Naive thymus-derived CD4-positive, alpha-beta T cell (primary cell): ENCODE data around the gene ANKLE1. TPM values are rescaled to one million over a fixed set of nuclear protein-coding genes. Genes with fewer than 3 reads are reported as not detected.
A peak's percentile ranks its signal among the peaks of the same experiment; 100 is the strongest.

Experiments
- ATAC-seq: fragments of 150-1000 bp; cut with Tn5 transposase; 2 replicates; pipeline ENCODE4 v1.10.0; 2021; ENCODE audit warnings: mild to moderate bottlenecking, moderate library complexity
- CTCF ChIA-PET: fragments of 350-600 bp; sonication (Branson Sonifier 250); formaldehyde crosslinking; loops from one replicate; lab custom pipeline; 2021; ENCODE audit warnings: antibody characterized with exemption; lab: Charles Lee
- POLR2A ChIA-PET: fragments of 350-600 bp; sonication (Branson Sonifier 250); formaldehyde crosslinking; loops from one replicate; lab custom pipeline; 2021; ENCODE audit warnings: antibody characterized with exemption, inconsistent platforms; lab: Charles Lee
- DNase-seq, 9 donors: peaks; one replicate each; pipeline versions ENCODE4 v3.0.0 to v3.0.0-alpha.2; 2020 to 2022; ENCODE audit warnings: mixed read lengths in 1 of 9
- H3K27ac ChIP-seq: one replicate; pipeline ENCODE4 v1.7.0; 2013; ENCODE audit warnings: mild to moderate bottlenecking, low read depth, low read length, moderate library complexity
- H3K27me3 ChIP-seq, 2 donors: one replicate each; pipeline ENCODE4 v1.7.0; 2013; ENCODE audit warnings: low read length in 2 of 2, mild to moderate bottlenecking in 2 of 2, moderate library complexity in 2 of 2; ENCODE audit not compliant: control insufficient read depth in 2 of 2, insufficient read depth in 2 of 2
- H3K36me3 ChIP-seq, 3 experiments: 1 replicate in 2 of 3; 2 replicates in 1 of 3; pipeline ENCODE4 v1.7.0; 2013; ENCODE audit warnings: low read length in 3 of 3, mild to moderate bottlenecking in 3 of 3, moderate library complexity in 1 of 3; ENCODE audit not compliant: insufficient read depth in 3 of 3, control insufficient read depth in 2 of 3
- H3K4me1 ChIP-seq, 2 donors: one replicate each; pipeline ENCODE4 v1.7.0; 2013; ENCODE audit warnings: low read length in 2 of 2, mild to moderate bottlenecking in 2 of 2, moderate library complexity in 1 of 2; ENCODE audit not compliant: control insufficient read depth in 2 of 2, insufficient read depth in 2 of 2
- H3K4me3 ChIP-seq: 2 replicates; pipeline ENCODE4 v1.7.0; 2013; ENCODE audit warnings: mild to moderate bottlenecking, low read length
- H3K9me3 ChIP-seq, 3 experiments: 1 replicate in 2 of 3; 2 replicates in 1 of 3; pipeline ENCODE4 v1.7.0; 2013; ENCODE audit warnings: low read length in 3 of 3; ENCODE audit not compliant: control insufficient read depth in 2 of 3
- H3K27ac Mint-ChIP-seq, 9 donors: one replicate each; pipeline ENCODE4 v1.8.0; 2020 to 2022; ENCODE audit warnings: mixed read lengths in 9 of 9, mild to moderate bottlenecking in 8 of 9, moderate library complexity in 5 of 9, inconsistent platforms in 2 of 9
- H3K27me3 Mint-ChIP-seq, 5 donors: one replicate each; pipeline ENCODE4 v1.8.0; 2021 to 2022; ENCODE audit warnings: mixed read lengths in 5 of 5, mild to moderate bottlenecking in 1 of 5
- H3K36me3 Mint-ChIP-seq, 5 donors: one replicate each; pipeline ENCODE4 v1.8.0; 2020 to 2022; ENCODE audit warnings: mixed read lengths in 5 of 5, mild to moderate bottlenecking in 3 of 5, inconsistent platforms in 1 of 5
- H3K4me1 Mint-ChIP-seq, 7 donors: one replicate each; pipeline ENCODE4 v1.8.0; 2020 to 2022; ENCODE audit warnings: mixed read lengths in 7 of 7, mild to moderate bottlenecking in 3 of 7, inconsistent platforms in 1 of 7
- H3K4me3 Mint-ChIP-seq, 10 donors: one replicate each; pipeline ENCODE4 v1.8.0; 2020 to 2022; ENCODE audit warnings: mild to moderate bottlenecking in 10 of 10, mixed read lengths in 10 of 10, moderate library complexity in 6 of 10, inconsistent platforms in 2 of 10
- H3K9me3 Mint-ChIP-seq, 11 donors: one replicate each; pipeline ENCODE4 v1.8.0; 2020 to 2022; ENCODE audit warnings: mixed read lengths in 11 of 11, mild to moderate bottlenecking in 4 of 11, inconsistent platforms in 1 of 11, moderate library complexity in 1 of 11
- intact Hi-C, 2 donors: fragments of 100-400 bp; cut with micrococcal nuclease; formaldehyde crosslinking; loops; one replicate each; pipeline ENCODE4 v1.15.1; 2023
- polyA plus RNA-seq, 2 donors: library from polyadenylated mRNA; unstranded; fragments of 300-500 nt; fragmentation: Illumina TruSeq; gene quantifications; one replicate each; pipeline ENCODE4 v1.2.3, GENCODE V29; 2021
- total RNA-seq, 6 experiments: library from RNA in 5 of 6; stranded (reverse) in 5 of 6; gene quantifications; 1 replicate in 5 of 6; 2 replicates in 1 of 6; pipeline ENCODE4 v1.2.3 and lab custom pipeline; 2021 to 2026

ANKLE1 gene
- total and polyA plus RNA-seq, 7 experiments from 2014 or later, result 0.29 to 5.5 (median 3.2) TPM; not detected in 1

DNA sequence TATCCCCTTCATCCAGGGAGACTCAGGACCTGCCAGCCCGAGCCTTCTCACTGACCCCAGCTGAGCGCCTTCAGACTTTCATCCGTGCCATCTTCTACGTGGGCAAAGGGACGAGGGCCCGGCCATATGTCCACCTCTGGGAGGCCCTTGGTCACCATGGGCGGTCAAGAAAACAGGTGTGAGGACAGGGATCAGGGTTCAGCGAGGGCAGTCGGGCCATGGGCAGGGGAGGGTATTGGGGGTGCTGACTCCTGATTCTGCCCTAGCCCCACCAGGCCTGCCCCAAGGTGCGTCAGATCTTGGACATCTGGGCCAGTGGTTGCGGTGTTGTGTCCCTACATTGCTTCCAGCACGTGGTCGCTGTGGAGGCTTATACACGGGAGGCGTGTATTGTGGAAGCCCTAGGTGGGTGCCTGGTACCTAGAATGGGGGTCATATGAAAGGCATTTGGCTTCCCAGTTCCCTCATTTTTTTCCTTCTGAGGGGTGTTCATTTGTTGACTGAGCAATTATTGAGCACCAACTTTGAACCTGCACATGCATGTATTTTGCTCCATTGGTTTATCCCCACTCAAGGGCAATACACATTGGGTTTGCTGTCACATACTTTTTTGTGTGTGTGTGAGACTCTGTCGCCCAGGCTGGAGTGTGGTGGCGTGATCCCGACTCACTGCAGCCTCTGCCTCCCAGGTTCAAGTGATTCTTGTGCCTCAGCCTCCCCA lies 3.9 kb downstream of the ANKLE1 start:
- H3K27ac Mint-ChIP-seq, result no peak overlapping the region
- ATAC-seq (no peak), DNase-seq (no peak)
- no peak overlapping the region for H3K4me3 ChIP-seq
- CTCF ChIA-PET, result interaction anchor here (1.0 kb wide), 1 partner anchor 106 kb away, joined by 3 read pairs; no protein-coding TSS in a partner anchor
- no peaks in the 10 kb centered on the region for H3K9me3 ChIP-seq
- POLR2A ChIA-PET, result no interaction called here
- H3K27me3 Mint-ChIP-seq, result peaks cover 0 to 7% (median 0%) of the 10 kb centered on the region in 5 donors
- no peaks in the 10 kb centered on the region for H3K36me3 ChIP-seq
- no peaks in the 10 kb centered on the region for H3K27me3 ChIP-seq
- H3K36me3 Mint-ChIP-seq, result peaks cover 0 to 4% (median 0%) of the 10 kb centered on the region in 5 donors
- H3K9me3 Mint-ChIP-seq, result no peaks in the 10 kb centered on the region
- no peak overlapping the region for H3K4me3 Mint-ChIP-seq
- intact Hi-C loops, result no loop called here
- H3K4me1 ChIP-seq, result peaks cover 0 to 8% of the 10 kb centered on the region in 2 donors
- H3K27ac ChIP-seq, result no peak overlapping the region
- peaks cover 0 to 9% (median 5%) of the 10 kb centered on the region in 7 donors for H3K4me1 Mint-ChIP-seq

GRCh38 chr19:17286263-17286662 lies 4.6 kb downstream of the ANKLE1 start:
- intact Hi-C loops, result no loop called here
- ChIA-PET POLR2A (no interaction called here), CTCF (interaction anchor here (1.0 kb wide), 1 partner anchor 106 kb away, joined by 3 read pairs; no protein-coding TSS in a partner anchor)
- peaks cover 0 to 8% (median 5%) of the 10 kb centered on the region in 7 donors for H3K4me1 Mint-ChIP-seq
- no peaks in the 10 kb centered on the region for H3K9me3 ChIP-seq
- H3K4me3 Mint-ChIP-seq, result no peak overlapping the region
- no peaks in the 10 kb centered on the region for H3K27me3 ChIP-seq
- H3K4me1 ChIP-seq, result peaks cover 0 to 8% of the 10 kb centered on the region in 2 donors
- no peaks in the 10 kb centered on the region for H3K36me3 ChIP-seq
- H3K36me3 Mint-ChIP-seq, result peaks cover 0 to 4% (median 0%) of the 10 kb centered on the region in 5 donors
- no peak overlapping the region for H3K27ac Mint-ChIP-seq
- H3K27me3 Mint-ChIP-seq, result peaks cover 0 to 7% (median 0%) of the 10 kb centered on the region in 5 donors
- no peak overlapping the region for H3K4me3 ChIP-seq
- H3K27ac ChIP-seq, result no peak overlapping the region
- ATAC-seq (no peak), DNase-seq (no peak)
- no peaks in the 10 kb centered on the region for H3K9me3 Mint-ChIP-seq

- Mint-ChIP-seq H3K4me1 (peaks cover 0 to 5% (median 3%) of the 10 kb centered on the region in 7 donors), H3K27ac (no peak overlapping the region), H3K27me3 (peaks cover 0 to 7% (median 0%) of the 10 kb centered on the region in 5 donors), H3K36me3 (peaks cover 0 to 4% (median 0%) of the 10 kb centered on the region in 5 donors), H3K9me3 (peaks cover 0 to 2% (median 0%) of the 10 kb centered on the region in 11 donors), H3K4me3 (no peak overlapping the region)
- Histone ChIP-seq H3K36me3 (no peaks in the 10 kb centered on the region), H3K4me1 (peaks cover 0 to 8% of the 10 kb centered on the region in 2 donors), H3K27me3 (no peaks in the 10 kb centered on the region), H3K4me3 (no peak overlapping the region), H3K27ac (no peak overlapping the region), H3K9me3 (no peaks in the 10 kb centered on the region)
- no peak for ATAC-seq
- DNase-seq, result no peak
- ChIA-PET POLR2A (no interaction called here), CTCF (no interaction called here)
- intact Hi-C loops, result no loop called here
These were observed 5.1 kb downstream of the ANKLE1 start for GRCh38 chr19:17286752-17287151.

DNA sequence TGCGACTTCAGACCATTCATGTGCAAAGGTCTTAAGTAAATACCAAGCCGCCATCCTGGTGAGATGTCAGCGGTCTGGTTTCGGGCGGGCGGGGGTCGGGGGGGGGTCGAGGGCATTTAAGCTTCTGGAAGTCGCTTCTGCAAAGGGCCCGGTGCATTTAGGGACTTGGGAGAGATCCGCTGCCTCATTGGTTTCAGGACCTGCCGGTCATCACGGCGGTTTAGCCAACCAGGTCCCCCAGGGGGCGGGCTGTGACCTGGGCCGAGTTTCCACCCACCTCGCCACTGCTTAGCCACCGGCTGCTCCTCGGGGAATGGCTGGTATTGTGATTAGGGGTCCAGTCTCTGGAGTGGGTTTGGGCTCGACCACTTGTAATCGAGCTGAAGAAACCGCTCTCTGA lies 7.8 kb downstream of the ANKLE1 start:
- Histone ChIP-seq H3K9me3 (no peaks in the 10 kb centered on the region), H3K36me3 (peaks cover 0 to 4% (median 0%) of the 10 kb centered on the region in 3 experiments), H3K4me1 (peaks cover 0 to 5% of the 10 kb centered on the region in 2 donors), H3K4me3 (no peak overlapping the region), H3K27ac (no peak overlapping the region), H3K27me3 (no peaks in the 10 kb centered on the region)
- no peak overlapping the region for H3K27ac Mint-ChIP-seq
- intact Hi-C loops, result no loop called here
- H3K9me3 Mint-ChIP-seq, result peaks cover 0 to 4% (median 0%) of the 10 kb centered on the region in 11 donors
- peaks cover 0 to 7% (median 5%) of the 10 kb centered on the region in 7 donors for H3K4me1 Mint-ChIP-seq
- DNase-seq, result peak in 1 of 9 donors; percentile 53
- CTCF ChIA-PET, result interaction anchor here (0.7 kb wide), 1 partner anchor 69 kb away, joined by 4 read pairs; no protein-coding TSS in a partner anchor
- POLR2A ChIA-PET, result interaction anchor here (0.7 to 1.9 kb wide), 2 partner anchors 22 to 47 kb away, joined by 4 read pairs; partner anchors contain the start of gene BABAM1
- peaks cover 0 to 4% (median 0%) of the 10 kb centered on the region in 5 donors for H3K36me3 Mint-ChIP-seq
- ATAC-seq, result no peak
- H3K27me3 Mint-ChIP-seq, result peaks cover 0 to 5% (median 0%) of the 10 kb centered on the region in 5 donors
- H3K4me3 Mint-ChIP-seq, result no peak overlapping the region

DNA sequence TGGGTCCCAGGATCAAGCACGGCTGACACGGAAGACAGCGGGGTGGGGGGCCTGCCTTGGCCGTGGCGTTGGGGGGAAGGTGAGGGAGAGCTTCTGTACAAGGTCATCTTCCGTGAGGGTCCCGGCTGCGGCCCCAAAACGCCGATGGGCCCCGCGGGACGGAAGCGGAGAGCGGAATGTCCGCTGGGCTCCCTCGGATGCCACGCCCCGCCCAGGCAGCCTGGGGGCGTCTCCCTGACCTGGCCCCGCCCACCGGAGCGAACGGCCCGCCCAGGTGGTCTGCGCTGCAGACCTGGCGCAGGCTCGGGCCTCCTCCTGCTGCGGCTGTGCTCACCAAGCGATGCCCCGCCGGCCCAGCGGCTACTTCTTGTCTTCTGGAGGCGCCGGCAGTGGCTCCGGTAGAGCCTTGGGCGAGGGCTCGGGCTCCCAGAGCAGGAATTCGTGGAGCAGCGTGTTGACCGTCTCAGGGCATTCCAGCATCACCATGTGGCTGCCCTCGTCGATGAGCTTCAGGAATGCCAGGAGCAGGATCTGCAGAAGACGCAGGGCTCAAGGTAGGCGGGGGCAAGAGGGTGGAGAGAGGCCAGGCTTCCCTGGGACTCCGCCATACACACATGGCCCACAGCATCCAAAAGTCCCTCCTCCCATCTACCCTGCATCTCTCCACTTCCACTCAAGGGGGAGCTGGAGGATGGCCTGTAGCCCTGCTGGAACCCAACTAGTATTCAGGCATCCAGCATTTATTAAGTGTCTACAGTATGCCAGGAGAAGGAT lies 10.8 kb downstream of the ANKLE1 start:
- Mint-ChIP-seq H3K36me3 (peaks cover 0 to 2% (median 0%) of the 10 kb centered on the region in 5 donors), H3K4me3 (peak overlapping the region; percentile 83 to 93 (median 92)), H3K27me3 (peaks cover 0 to 5% (median 0%) of the 10 kb centered on the region in 5 donors), H3K9me3 (peaks cover 0 to 4% (median 0%) of the 10 kb centered on the region in 11 donors), H3K4me1 (peaks cover 0 to 7% (median 5%) of the 10 kb centered on the region in 7 donors), H3K27ac (peak overlapping the region; percentile 33 to 87 (median 77))
- Histone ChIP-seq H3K4me3 (peak overlapping the region; percentile 80), H3K9me3 (no peaks in the 10 kb centered on the region), H3K36me3 (peaks cover 0 to 6% (median 0%) of the 10 kb centered on the region in 3 experiments), H3K4me1 (peaks cover 0 to 5% of the 10 kb centered on the region in 2 donors), H3K27me3 (no peaks in the 10 kb centered on the region), H3K27ac (peak overlapping the region; percentile 55)
- intact Hi-C loops, result loop anchor here (1.0 kb wide), 11 partner anchors 13 to 178 kb away; partner anchors contain the start of genes MRPL34 (in 2 of the 2), ANO8 (in 1 of the 2), BABAM1 (in 1 of the 2) and DDA1 (in 1 of the 2)
- ATAC-seq (peak; percentile 97), DNase-seq (peak; percentile 71 to 88 (median 79))
- POLR2A ChIA-PET, result interaction anchor here (0.6 to 2.1 kb wide), 11 partner anchors 10 to 99 kb away, joined by 3 to 18 read pairs (median 4); partner anchors contain the start of genes ABHD8, ANO8, DDA1 and MRPL34
- CTCF ChIA-PET, result interaction anchor here (0.7 to 5.4 kb wide), 13 partner anchors 13 to 227 kb away, joined by 3 to 31 read pairs (median 4); partner anchors contain the start of genes BABAM1, DDA1, MRPL34 and USHBP1

DNA sequence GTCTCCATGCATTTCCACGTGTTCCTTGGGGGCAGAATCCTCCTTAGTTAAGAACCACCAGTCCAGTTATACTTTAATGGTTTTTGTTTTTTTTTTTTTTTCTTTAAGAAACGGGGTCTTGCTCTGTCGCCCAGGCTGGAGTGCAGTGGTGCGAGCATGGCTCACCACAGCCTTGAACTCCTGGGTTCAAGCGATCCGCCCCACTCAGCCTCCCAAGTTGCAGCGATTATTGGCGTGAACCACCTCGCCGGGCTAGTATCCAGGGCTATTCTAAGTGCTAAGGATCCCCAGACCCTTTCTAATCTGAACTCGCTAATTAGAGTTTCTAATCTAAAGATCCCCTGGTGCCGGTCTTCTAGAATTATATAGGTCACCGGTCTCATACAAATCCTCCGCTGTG lies 11.9 kb downstream of the ANKLE1 start:
- Mint-ChIP-seq H3K27ac (no peak overlapping the region), H3K4me1 (peaks cover 0 to 7% (median 5%) of the 10 kb centered on the region in 7 donors), H3K27me3 (peaks cover 0 to 5% (median 0%) of the 10 kb centered on the region in 5 donors), H3K36me3 (peaks cover 0 to 8% (median 0%) of the 10 kb centered on the region in 5 donors), H3K9me3 (peaks cover 0 to 5% (median 0%) of the 10 kb centered on the region in 11 donors), H3K4me3 (no peak overlapping the region)
- ATAC-seq (no peak), DNase-seq (no peak)
- intact Hi-C loops, result loop anchor here in 1 of 2 donors (1.0 kb wide), 1 partner anchor 177 kb away; the partner anchor contains the start of gene SLC27A1
- no peaks in the 10 kb centered on the region for H3K9me3 ChIP-seq
- no peak overlapping the region for H3K27ac ChIP-seq
- H3K4me3 ChIP-seq, result no peak overlapping the region
- H3K27me3 ChIP-seq, result no peaks in the 10 kb centered on the region
- ChIA-PET POLR2A (interaction anchor here (0.7 to 2.1 kb wide), 5 partner anchors 9 to 42 kb away, joined by 3 to 18 read pairs (median 6); partner anchors contain the start of genes ABHD8, ANO8 and MRPL34), CTCF (interaction anchor here (0.9 to 5.4 kb wide), 10 partner anchors 12 to 171 kb away, joined by 3 to 31 read pairs (median 4); partner anchors contain the start of genes BABAM1, DDA1, MRPL34 and USHBP1)
- H3K36me3 ChIP-seq, result peaks cover 0 to 11% (median 0%) of the 10 kb centered on the region in 3 experiments
- peaks cover 0 to 5% of the 10 kb centered on the region in 2 donors for H3K4me1 ChIP-seq
